HEK293 (cell line): ENCODE data around the gene CFAP299.

Experiments used
- CTCF ChIA-PET: fragments of 350-600 bp; formaldehyde crosslinking; extraction: SDS; loops from one replicate; lab custom pipeline; 2021; ENCODE audit warnings: antibody characterized with exemption; lab: Yijun Ruan, JAX
- POLR2A ChIA-PET: fragments of 300-600 bp; formaldehyde crosslinking; extraction: SDS; loops from one replicate; lab custom pipeline; 2020; ENCODE audit warnings: antibody characterized with exemption, inconsistent platforms; lab: Yijun Ruan, JAX
- H3K27ac ChIP-seq: fragments of 200-500 bp; sonication (Bioruptor generic); 2 replicates; pipeline ENCODE4 v1.5.1; 2014; ENCODE audit warnings: low read depth, low read length, control low read depth, inconsistent platforms; ENCODE audit errors: extremely low read depth
- H3K36me3 ChIP-seq, 2 experiments: fragments of 200-500 bp in 1 of 2; sonication (Bioruptor generic) in 1 of 2; 1 replicate in 1 of 2; 2 replicates in 1 of 2; pipeline ENCODE4 v1.5.1; 2014 to 2017; ENCODE audit warnings: inconsistent platforms in 2 of 2, low read length in 2 of 2; ENCODE audit not compliant: control insufficient read depth in 2 of 2, insufficient read depth in 1 of 2
- H3K4me1 ChIP-seq: fragments of 200-500 bp; sonication (Bioruptor generic); 2 replicates; pipeline ENCODE4 v1.5.1; 2014; ENCODE audit warnings: mild to moderate bottlenecking, low read length, inconsistent platforms; ENCODE audit not compliant: control insufficient read depth, insufficient read depth
- H3K4me3 ChIP-seq: 2 replicates; pipeline ENCODE4 v1.5.1; 2011; ENCODE audit warnings: low read depth, mild to moderate bottlenecking, control low read depth, low read length, moderate library complexity
- H3K9me3 ChIP-seq: fragments of 200-500 bp; sonication (Bioruptor generic); 2 replicates; pipeline ENCODE4 v1.5.1; 2014; ENCODE audit warnings: low read depth, low read length, inconsistent platforms; ENCODE audit not compliant: control insufficient read depth, insufficient read depth
- ATF2 ChIP-seq: fragments of 450-650 bp; formaldehyde crosslinking; IDR thresholded peaks from 2 replicates; pipeline ENCODE4 v1.5.1; 2016; ENCODE audit warnings: missing biosample characterization, missing genetic modification characterization, low read depth
- OVOL3 ChIP-seq: fragments of 450-650 bp; formaldehyde crosslinking; IDR thresholded peaks from 2 replicates; pipeline ENCODE4 v1.5.1; 2016; ENCODE audit warnings: missing biosample characterization, missing genetic modification characterization
- PBX3 ChIP-seq: sonication (generic); formaldehyde crosslinking; IDR thresholded peaks from 2 replicates; pipeline ENCODE4 v1.8.1; 2022; ENCODE audit warnings: mild to moderate bottlenecking, moderate library complexity, missing genetic modification reagents
- TCF7L2 ChIP-seq: IDR thresholded peaks from 2 replicates; pipeline ENCODE4 v1.6.1; 2011; ENCODE audit warnings: low read depth, mild to moderate bottlenecking, inconsistent platforms, low read length, moderate library complexity, borderline replicate concordance
- ZBTB8A ChIP-seq: fragments of 450-650 bp; formaldehyde crosslinking; IDR thresholded peaks from 2 replicates; pipeline ENCODE4 v1.5.1; 2016; ENCODE audit warnings: missing biosample characterization, missing genetic modification characterization
- ZNF112 ChIP-seq: fragments of 450-650 bp; formaldehyde crosslinking; IDR thresholded peaks from 2 replicates; pipeline ENCODE4 v1.5.0; 2017; ENCODE audit warnings: missing biosample characterization, missing genetic modification characterization
- ZNF140 ChIP-seq: fragments of 450-650 bp; formaldehyde crosslinking; IDR thresholded peaks from 2 replicates; pipeline ENCODE4 v1.5.1; 2016; ENCODE audit warnings: missing biosample characterization, missing genetic modification characterization
- ZNF157 ChIP-seq: fragments of 450-650 bp; formaldehyde crosslinking; IDR thresholded peaks from 2 replicates; pipeline ENCODE4 v1.5.1; 2016; ENCODE audit warnings: missing biosample characterization, missing genetic modification characterization
- ZNF169 ChIP-seq: fragments of 450-650 bp; formaldehyde crosslinking; IDR thresholded peaks from 2 replicates; pipeline ENCODE4 v1.5.1; 2016; ENCODE audit warnings: missing biosample characterization, missing genetic modification characterization
- ZNF184 ChIP-seq: fragments of 450-650 bp; IDR thresholded peaks from 2 replicates; pipeline ENCODE4 v1.5.1; 2018; ENCODE audit warnings: missing biosample characterization, mild to moderate bottlenecking, missing genetic modification characterization
- ZNF202 ChIP-seq: fragments of 450-650 bp; formaldehyde crosslinking; IDR thresholded peaks from 2 replicates; pipeline ENCODE4 v1.5.1; 2016; ENCODE audit warnings: missing biosample characterization, missing genetic modification characterization, borderline replicate concordance
- ZNF302 ChIP-seq: fragments of 450-650 bp; formaldehyde crosslinking; IDR thresholded peaks from 2 replicates; pipeline ENCODE4 v1.5.1; 2016; ENCODE audit warnings: missing biosample characterization, missing genetic modification characterization, low read depth
- ZNF350 ChIP-seq: fragments of 450-650 bp; formaldehyde crosslinking; IDR thresholded peaks from 2 replicates; pipeline ENCODE4 v1.5.0; 2017; ENCODE audit warnings: missing biosample characterization, mild to moderate bottlenecking, missing genetic modification characterization
- ZNF366 ChIP-seq: fragments of 450-650 bp; formaldehyde crosslinking; conservative IDR thresholded peaks from 2 replicates; pipeline ENCODE4 v1.5.1; 2016; ENCODE audit warnings: missing biosample characterization, missing genetic modification characterization
- ZNF510 ChIP-seq: fragments of 450-650 bp; formaldehyde crosslinking; IDR thresholded peaks from 2 replicates; pipeline ENCODE4 v1.5.1; 2018; ENCODE audit warnings: mild to moderate bottlenecking, missing genetic modification characterization, missing biosample characterization; ENCODE audit not compliant: insufficient replicate concordance
- ZNF529 ChIP-seq: fragments of 450-650 bp; formaldehyde crosslinking; IDR thresholded peaks from 2 replicates; pipeline ENCODE4 v1.5.1; 2017; ENCODE audit warnings: missing genetic modification characterization, missing biosample characterization; ENCODE audit not compliant: insufficient replicate concordance
- ZNF530 ChIP-seq: fragments of 450-650 bp; formaldehyde crosslinking; IDR thresholded peaks from 2 replicates; pipeline ENCODE4 v1.5.1; 2016; ENCODE audit warnings: low read depth, missing biosample characterization, missing genetic modification characterization
- ZNF544 ChIP-seq: fragments of 450-650 bp; formaldehyde crosslinking; IDR thresholded peaks from 2 replicates; pipeline ENCODE4 v1.5.0; 2017; ENCODE audit warnings: missing biosample characterization, missing genetic modification characterization
- ZNF560 ChIP-seq: fragments of 450-650 bp; formaldehyde crosslinking; IDR thresholded peaks from 2 replicates; pipeline ENCODE4 v1.5.1; 2017; ENCODE audit warnings: missing biosample characterization, missing genetic modification characterization, borderline replicate concordance
- ZNF610 ChIP-seq: fragments of 450-650 bp; formaldehyde crosslinking; IDR thresholded peaks from 2 replicates; pipeline ENCODE4 v1.5.1; 2016; ENCODE audit warnings: missing biosample characterization, missing genetic modification characterization, borderline replicate concordance
- ZNF623 ChIP-seq: fragments of 450-650 bp; formaldehyde crosslinking; IDR thresholded peaks from 2 replicates; pipeline ENCODE4 v1.5.1; 2016; ENCODE audit warnings: missing biosample characterization, missing genetic modification characterization
- ZNF701 ChIP-seq: fragments of 450-650 bp; formaldehyde crosslinking; IDR thresholded peaks from 2 replicates; pipeline ENCODE4 v1.5.1; 2016; ENCODE audit warnings: missing biosample characterization, missing genetic modification characterization
- ZNF777 ChIP-seq: fragments of 450-650 bp; formaldehyde crosslinking; IDR thresholded peaks from 2 replicates; pipeline ENCODE4 v1.5.1; 2017; ENCODE audit warnings: missing biosample characterization, missing genetic modification characterization, borderline replicate concordance
- ZNF837 ChIP-seq: fragments of 450-650 bp; formaldehyde crosslinking; IDR thresholded peaks from 2 replicates; pipeline ENCODE4 v1.5.1; 2016; ENCODE audit warnings: missing biosample characterization, missing genetic modification characterization
- ZSCAN16 ChIP-seq: fragments of 450-650 bp; formaldehyde crosslinking; IDR thresholded peaks from 2 replicates; pipeline ENCODE4 v1.5.1; 2016; ENCODE audit warnings: missing biosample characterization, missing genetic modification characterization
- TF ChIP-seq, protein P1 (sequence below): fragments of 450-650 bp; formaldehyde crosslinking; IDR thresholded peaks from 2 replicates; pipeline ENCODE4 v1.5.1; 2016; ENCODE audit warnings: missing biosample characterization, missing genetic modification characterization
- TF ChIP-seq, protein P2 (sequence below): fragments of 450-650 bp; formaldehyde crosslinking; IDR thresholded peaks from 2 replicates; pipeline ENCODE4 v1.5.1; 2017; ENCODE audit warnings: missing biosample characterization, missing genetic modification characterization

Gene CFAP299

DNA sequence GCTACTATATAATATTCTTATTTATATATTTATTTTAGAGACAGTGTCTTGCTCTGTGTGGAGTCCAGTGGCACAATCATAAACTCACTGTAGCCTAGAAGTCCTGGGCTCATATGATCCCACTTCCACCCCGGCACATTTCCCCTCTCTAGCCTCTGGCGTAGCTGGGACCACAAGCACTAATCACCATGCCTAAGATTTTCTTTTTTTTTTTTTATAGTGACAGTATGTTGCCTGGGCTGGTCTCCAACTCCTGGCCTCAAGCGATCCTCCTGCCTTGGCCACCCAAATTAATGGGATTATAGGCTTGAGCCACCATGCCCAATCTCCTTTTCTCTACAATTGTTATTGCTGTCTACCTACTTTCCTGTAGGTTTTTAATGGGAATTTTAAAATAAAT, 620.9 kb downstream of the CFAP299 start:
- Histone ChIP-seq H3K4me1 (no peaks in the 10 kb centered on the region), H3K9me3 (no peaks in the 10 kb centered on the region), H3K4me3 (no peak overlapping the region), H3K27ac (no peak overlapping the region), H3K36me3 (no peaks in the 10 kb centered on the region)
- TF ChIP-seq ZNF366 (tag by site-specific recombination) (no peak), ZNF202 (no peak), ZNF701 (tag by site-specific recombination) (no peak), ZNF610 (tag by site-specific recombination) (no peak), OVOL3 (tag by site-specific recombination) (no peak), ZNF530 (tag by site-specific recombination) (no peak), ZNF302 (tag by site-specific recombination) (no peak), ZNF544 (tag by site-specific recombination) (no peak)
- TF ChIP-seq, protein P1, sequence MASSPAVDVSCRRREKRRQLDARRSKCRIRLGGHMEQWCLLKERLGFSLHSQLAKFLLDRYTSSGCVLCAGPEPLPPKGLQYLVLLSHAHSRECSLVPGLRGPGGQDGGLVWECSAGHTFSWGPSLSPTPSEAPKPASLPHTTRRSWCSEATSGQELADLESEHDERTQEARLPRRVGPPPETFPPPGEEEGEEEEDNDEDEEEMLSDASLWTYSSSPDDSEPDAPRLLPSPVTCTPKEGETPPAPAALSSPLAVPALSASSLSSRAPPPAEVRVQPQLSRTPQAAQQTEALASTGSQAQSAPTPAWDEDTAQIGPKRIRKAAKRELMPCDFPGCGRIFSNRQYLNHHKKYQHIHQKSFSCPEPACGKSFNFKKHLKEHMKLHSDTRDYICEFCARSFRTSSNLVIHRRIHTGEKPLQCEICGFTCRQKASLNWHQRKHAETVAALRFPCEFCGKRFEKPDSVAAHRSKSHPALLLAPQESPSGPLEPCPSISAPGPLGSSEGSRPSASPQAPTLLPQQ (tag by site-specific recombination), result no peak
- POLR2A ChIA-PET, result no interaction called here
- CTCF ChIA-PET, result no interaction called here

GRCh38 chr4:80963051-80963450, 627.5 kb downstream of the CFAP299 start:
- no peaks in the 10 kb centered on the region for H3K36me3 ChIP-seq
- ChIA-PET POLR2A (no interaction called here), CTCF (interaction anchor here (1.3 kb wide), 1 partner anchor 27 kb away, joined by 4 read pairs; no protein-coding TSS in a partner anchor)
- H3K4me3 ChIP-seq, result no peak overlapping the region
- no peaks in the 10 kb centered on the region for H3K4me1 ChIP-seq
- no peaks in the 10 kb centered on the region for H3K9me3 ChIP-seq
- no peak overlapping the region for H3K27ac ChIP-seq
- no peak for TF ChIP-seq ZNF140 (tag by site-specific recombination)
- TF ChIP-seq ZSCAN16 (tag by site-specific recombination), result no peak
- TF ChIP-seq ZNF510 (tag by site-specific recombination), result no peak
- no peak for TF ChIP-seq ZNF777 (tag by site-specific recombination)
- no peak for TF ChIP-seq ZBTB8A (tag by site-specific recombination)
- no peak for TF ChIP-seq ZNF560 (tag by site-specific recombination)
- no peak for TF ChIP-seq ZNF112
- no peak for TF ChIP-seq PBX3 (CRISPR knock-in tag)
- TF ChIP-seq TCF7L2, result no peak
- TF ChIP-seq ZNF350 (tag by site-specific recombination), result no peak
- no peak for TF ChIP-seq ZNF184 (tag by site-specific recombination)
- no peak for TF ChIP-seq ZNF837 (tag by site-specific recombination)
- no peak for TF ChIP-seq ZNF157 (tag by site-specific recombination)
- TF ChIP-seq ZNF623 (tag by site-specific recombination), result no peak
- TF ChIP-seq ZNF530 (tag by site-specific recombination), result no peak
- TF ChIP-seq, protein P2, sequence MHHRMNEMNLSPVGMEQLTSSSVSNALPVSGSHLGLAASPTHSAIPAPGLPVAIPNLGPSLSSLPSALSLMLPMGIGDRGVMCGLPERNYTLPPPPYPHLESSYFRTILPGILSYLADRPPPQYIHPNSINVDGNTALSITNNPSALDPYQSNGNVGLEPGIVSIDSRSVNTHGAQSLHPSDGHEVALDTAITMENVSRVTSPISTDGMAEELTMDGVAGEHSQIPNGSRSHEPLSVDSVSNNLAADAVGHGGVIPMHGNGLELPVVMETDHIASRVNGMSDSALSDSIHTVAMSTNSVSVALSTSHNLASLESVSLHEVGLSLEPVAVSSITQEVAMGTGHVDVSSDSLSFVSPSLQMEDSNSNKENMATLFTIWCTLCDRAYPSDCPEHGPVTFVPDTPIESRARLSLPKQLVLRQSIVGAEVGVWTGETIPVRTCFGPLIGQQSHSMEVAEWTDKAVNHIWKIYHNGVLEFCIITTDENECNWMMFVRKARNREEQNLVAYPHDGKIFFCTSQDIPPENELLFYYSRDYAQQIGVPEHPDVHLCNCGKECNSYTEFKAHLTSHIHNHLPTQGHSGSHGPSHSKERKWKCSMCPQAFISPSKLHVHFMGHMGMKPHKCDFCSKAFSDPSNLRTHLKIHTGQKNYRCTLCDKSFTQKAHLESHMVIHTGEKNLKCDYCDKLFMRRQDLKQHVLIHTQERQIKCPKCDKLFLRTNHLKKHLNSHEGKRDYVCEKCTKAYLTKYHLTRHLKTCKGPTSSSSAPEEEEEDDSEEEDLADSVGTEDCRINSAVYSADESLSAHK, result no peak
- no peak for TF ChIP-seq ATF2 (tag by site-specific recombination)
- TF ChIP-seq ZNF529 (tag by site-specific recombination), result no peak
- TF ChIP-seq ZNF169 (tag by site-specific recombination), result no peak
